Measurements from ENCODE around the gene JPH3. TPM values are rescaled to one million over a fixed set of nuclear protein-coding genes. Genes with fewer than 3 reads are reported as not detected.

JPH3 gene
- total RNA-seq (2013) = not detected
- polyA plus RNA-seq (not detected), polyA minus RNA-seq (under 0.01 TPM in 1 of 2 replicates, not detected in the other), total RNA-seq (0 to 3.4 (median 0) reads per million in 11 experiments)

DNA sequence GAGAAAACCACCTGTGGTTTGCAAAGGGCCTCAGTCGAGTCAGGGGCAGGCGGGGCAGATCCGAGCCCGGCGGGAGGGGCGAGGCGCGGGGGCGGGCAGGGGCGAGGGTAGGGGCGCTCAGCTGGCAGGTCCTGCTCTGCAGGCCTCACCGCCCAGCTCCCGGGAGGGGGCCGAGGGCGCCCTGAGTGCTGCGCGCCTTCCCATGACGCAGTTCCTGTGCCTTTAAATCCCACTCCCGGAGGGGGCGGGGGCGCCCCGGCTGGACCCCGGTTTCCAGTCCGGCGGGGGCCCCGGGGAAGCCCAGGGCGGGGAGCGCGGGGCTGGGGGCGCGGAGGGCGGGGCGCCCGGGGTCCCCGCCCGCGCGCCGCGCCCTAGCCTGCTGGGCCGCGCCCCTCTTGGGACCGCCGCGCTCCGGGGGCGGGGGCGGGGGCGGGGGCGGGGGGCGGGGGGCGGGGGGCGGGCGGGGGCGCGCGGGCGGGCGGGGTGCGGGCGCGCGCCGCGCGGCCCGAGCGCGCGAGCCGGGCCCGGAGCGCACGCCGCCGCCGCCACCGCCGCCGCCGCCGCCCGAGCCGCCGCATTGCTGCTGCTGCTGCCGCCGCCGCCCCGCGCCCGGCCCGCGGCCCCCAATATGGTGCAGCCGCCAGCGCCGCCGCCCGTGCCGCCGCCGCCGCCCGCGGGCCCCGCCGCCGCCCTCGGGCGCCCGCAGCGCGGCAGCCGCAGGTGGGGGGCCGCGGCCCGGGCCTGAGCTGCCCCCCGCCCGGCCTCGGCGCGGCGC is at the start of gene JPH3:
Gene JPH3 (plus strand): TSS at position 508 of the 775 bp plus-strand sequence. CDS start 639 bp downstream, outside the sequence.
- Histone ChIP-seq H3K9me3 (replicated peaks in 1 of 2; ENCODE audit: control insufficient read depth in 1 of 2, insufficient read depth in 1 of 2, low read length in 2 of 2) (peaks cover 0 to 15% of the 10 kb centered on the region in 2 donors), H2AFZ (ENCODE audit: insufficient read depth, low read depth, low read length, poor library complexity, severe bottlenecking) (no peak within 1 kb of the TSS), H3K4me2 (replicated peaks; ENCODE audit: extremely low read depth, low read length, poor library complexity, severe bottlenecking) (no peak within 1 kb of the TSS), H3K36me3 (replicated peaks in 1 of 2; ENCODE audit: control insufficient read depth in 1 of 2, insufficient read depth in 2 of 2, low read length in 2 of 2) (no peaks in the 10 kb centered on the region), H3K27ac (ENCODE audit: low read depth in 1 of 2, low read length in 2 of 2) (no peak within 1 kb of the TSS), H3K4me1 (ENCODE audit: control insufficient read depth in 1 of 2, insufficient read depth in 2 of 2, low read length in 2 of 2) (no peaks in the 10 kb centered on the region), H3K4me3 (replicated peaks in 1 of 3; ENCODE audit: low read depth in 2 of 3, low read length in 3 of 3) (no peak within 1 kb of the TSS), H3K27me3 (ENCODE audit: control insufficient read depth in 2 of 2, insufficient read depth in 2 of 2, low read length in 2 of 2) (peaks cover 19 to 54% of the 10 kb centered on the region in 2 donors), H3K9ac (ENCODE audit: insufficient read depth, low read length, poor library complexity, severe bottlenecking) (no peak within 1 kb of the TSS), H3K79me2 (ENCODE audit: insufficient read depth, low read length) (no peaks in the 10 kb centered on the region), H4K20me1 (ENCODE audit: insufficient read depth, low read length) (no peaks in the 10 kb centered on the region)
- H3K4me1 Mint-ChIP-seq = peaks cover 4% of the 10 kb centered on the region
- DNase-seq = no peak
- H3K27me3 Mint-ChIP-seq (ENCODE audit: low read depth in 3 of 3) = peaks cover 63 to 74% (median 69%) of the 10 kb centered on the region in 3 donors
- under 1% methylated on average over 100 of the region's 122 CpGs for WGBS (ENCODE audit: insufficient coverage)
- H3K36me3 Mint-ChIP-seq = peaks cover 3% of the 10 kb centered on the region in 2 donors
- H3K4me3 Mint-ChIP-seq = peak within 1 kb of the TSS in 1 of 2 donors; percentile 86
- H3K27ac Mint-ChIP-seq = no peak within 1 kb of the TSS
- intact Hi-C loops (cut with micrococcal nuclease) = no loop called here
- TF ChIP-seq, protein P1, sequence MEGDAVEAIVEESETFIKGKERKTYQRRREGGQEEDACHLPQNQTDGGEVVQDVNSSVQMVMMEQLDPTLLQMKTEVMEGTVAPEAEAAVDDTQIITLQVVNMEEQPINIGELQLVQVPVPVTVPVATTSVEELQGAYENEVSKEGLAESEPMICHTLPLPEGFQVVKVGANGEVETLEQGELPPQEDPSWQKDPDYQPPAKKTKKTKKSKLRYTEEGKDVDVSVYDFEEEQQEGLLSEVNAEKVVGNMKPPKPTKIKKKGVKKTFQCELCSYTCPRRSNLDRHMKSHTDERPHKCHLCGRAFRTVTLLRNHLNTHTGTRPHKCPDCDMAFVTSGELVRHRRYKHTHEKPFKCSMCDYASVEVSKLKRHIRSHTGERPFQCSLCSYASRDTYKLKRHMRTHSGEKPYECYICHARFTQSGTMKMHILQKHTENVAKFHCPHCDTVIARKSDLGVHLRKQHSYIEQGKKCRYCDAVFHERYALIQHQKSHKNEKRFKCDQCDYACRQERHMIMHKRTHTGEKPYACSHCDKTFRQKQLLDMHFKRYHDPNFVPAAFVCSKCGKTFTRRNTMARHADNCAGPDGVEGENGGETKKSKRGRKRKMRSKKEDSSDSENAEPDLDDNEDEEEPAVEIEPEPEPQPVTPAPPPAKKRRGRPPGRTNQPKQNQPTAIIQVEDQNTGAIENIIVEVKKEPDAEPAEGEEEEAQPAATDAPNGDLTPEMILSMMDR (IDR thresholded peaks at IDR 0.05) = no peak
- peaks cover 0 to 18% (median 14%) of the 10 kb centered on the region in 7 donors for H3K9me3 Mint-ChIP-seq

DNA sequence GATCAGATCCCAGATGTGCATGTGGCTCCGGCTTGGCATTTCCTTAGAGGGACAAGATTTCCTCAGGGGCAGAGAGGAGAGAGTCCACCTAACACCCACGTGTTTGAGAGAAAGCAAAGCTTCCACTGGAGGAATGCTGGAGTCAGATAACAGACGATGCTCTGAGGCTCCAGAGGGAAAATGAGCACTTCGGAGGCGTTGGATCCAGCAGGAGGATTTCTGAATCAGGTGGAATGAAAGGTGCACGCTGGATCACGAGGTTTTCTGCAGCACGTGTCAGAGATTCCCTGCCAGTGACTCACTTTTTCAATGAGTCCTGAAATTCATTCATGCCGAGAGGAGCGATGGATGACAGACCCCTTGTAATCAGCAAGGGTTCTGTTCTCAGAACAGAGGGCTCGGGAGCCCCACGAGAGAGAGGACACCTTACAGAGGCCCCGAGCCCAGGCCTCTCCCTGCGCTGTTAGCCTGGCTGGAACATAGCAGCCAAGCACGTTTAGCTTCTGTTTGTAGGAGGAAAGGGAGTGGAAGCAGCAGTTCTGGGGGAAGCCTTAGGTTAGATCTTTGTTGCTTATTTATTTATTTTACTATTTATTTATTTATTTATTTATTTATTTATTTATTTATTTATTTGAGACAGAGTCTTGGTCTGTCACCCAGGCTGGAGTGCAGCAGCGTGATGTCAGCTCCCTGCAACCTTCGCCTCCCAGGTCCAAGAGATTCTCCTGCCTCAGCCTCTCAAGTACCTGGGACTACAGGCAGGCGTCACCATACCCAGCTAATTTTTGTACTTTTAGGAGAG is 49.3 kb upstream of the JPH3 start:
- Histone ChIP-seq H3K79me2 (ENCODE audit: insufficient read depth, low read length) (no peaks in the 10 kb centered on the region), H3K9ac (ENCODE audit: insufficient read depth, low read length, poor library complexity, severe bottlenecking) (no peak overlapping the region), H3K4me3 (replicated peaks in 1 of 3; ENCODE audit: low read depth in 2 of 3, low read length in 3 of 3) (no peak overlapping the region), H4K20me1 (ENCODE audit: insufficient read depth, low read length) (no peaks in the 10 kb centered on the region), H3K36me3 (replicated peaks in 1 of 2; ENCODE audit: control insufficient read depth in 1 of 2, insufficient read depth in 2 of 2, low read length in 2 of 2) (no peaks in the 10 kb centered on the region), H2AFZ (ENCODE audit: insufficient read depth, low read depth, low read length, poor library complexity, severe bottlenecking) (no peak overlapping the region), H3K27me3 (ENCODE audit: control insufficient read depth in 2 of 2, insufficient read depth in 2 of 2, low read length in 2 of 2) (no peaks in the 10 kb centered on the region), H3K9me3 (replicated peaks in 1 of 2; ENCODE audit: control insufficient read depth in 1 of 2, insufficient read depth in 1 of 2, low read length in 2 of 2) (no peaks in the 10 kb centered on the region), H3K27ac (ENCODE audit: low read depth in 1 of 2, low read length in 2 of 2) (no peak overlapping the region), H3K4me1 (ENCODE audit: control insufficient read depth in 1 of 2, insufficient read depth in 2 of 2, low read length in 2 of 2) (peaks cover 37 to 38% of the 10 kb centered on the region in 2 donors), H3K4me2 (replicated peaks; ENCODE audit: extremely low read depth, low read length, poor library complexity, severe bottlenecking) (no peak overlapping the region)
- no peak for DNase-seq
- Mint-ChIP-seq H3K27me3 (ENCODE audit: low read depth in 3 of 3) (peaks cover 3 to 12% (median 4%) of the 10 kb centered on the region in 3 donors), H3K9me3 (no peaks in the 10 kb centered on the region), H3K27ac (peak overlapping the region in 4 of 7 donors; percentile 63 to 100 (median 99)), H3K4me3 (no peak overlapping the region), H3K4me1 (peaks cover 40% of the 10 kb centered on the region), H3K36me3 (no peaks in the 10 kb centered on the region)
- intact Hi-C loops (cut with micrococcal nuclease) = no loop called here
- WGBS (ENCODE audit: insufficient coverage) = 92% methylated on average over 13 of the region's 18 CpGs
- TF ChIP-seq, protein P1 (IDR thresholded peaks at IDR 0.05) = no peak
